GM04503 (cell line): ENCODE data around the gene CMTM3.
"Not testable (repeated sequence)": the region's sequence is repeated elsewhere in the genome, so short reads cannot be mapped to it uniquely, and the experiment has no call there.

ENCODE experiments used
- DNase-seq: peaks from one replicate; pipeline ENCODE4 v3.0.0-alpha.2; 2012; ENCODE audit warnings: low read depth

The CMTM3 gene, protein sequence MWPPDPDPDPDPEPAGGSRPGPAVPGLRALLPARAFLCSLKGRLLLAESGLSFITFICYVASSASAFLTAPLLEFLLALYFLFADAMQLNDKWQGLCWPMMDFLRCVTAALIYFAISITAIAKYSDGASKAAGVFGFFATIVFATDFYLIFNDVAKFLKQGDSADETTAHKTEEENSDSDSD

DNA sequence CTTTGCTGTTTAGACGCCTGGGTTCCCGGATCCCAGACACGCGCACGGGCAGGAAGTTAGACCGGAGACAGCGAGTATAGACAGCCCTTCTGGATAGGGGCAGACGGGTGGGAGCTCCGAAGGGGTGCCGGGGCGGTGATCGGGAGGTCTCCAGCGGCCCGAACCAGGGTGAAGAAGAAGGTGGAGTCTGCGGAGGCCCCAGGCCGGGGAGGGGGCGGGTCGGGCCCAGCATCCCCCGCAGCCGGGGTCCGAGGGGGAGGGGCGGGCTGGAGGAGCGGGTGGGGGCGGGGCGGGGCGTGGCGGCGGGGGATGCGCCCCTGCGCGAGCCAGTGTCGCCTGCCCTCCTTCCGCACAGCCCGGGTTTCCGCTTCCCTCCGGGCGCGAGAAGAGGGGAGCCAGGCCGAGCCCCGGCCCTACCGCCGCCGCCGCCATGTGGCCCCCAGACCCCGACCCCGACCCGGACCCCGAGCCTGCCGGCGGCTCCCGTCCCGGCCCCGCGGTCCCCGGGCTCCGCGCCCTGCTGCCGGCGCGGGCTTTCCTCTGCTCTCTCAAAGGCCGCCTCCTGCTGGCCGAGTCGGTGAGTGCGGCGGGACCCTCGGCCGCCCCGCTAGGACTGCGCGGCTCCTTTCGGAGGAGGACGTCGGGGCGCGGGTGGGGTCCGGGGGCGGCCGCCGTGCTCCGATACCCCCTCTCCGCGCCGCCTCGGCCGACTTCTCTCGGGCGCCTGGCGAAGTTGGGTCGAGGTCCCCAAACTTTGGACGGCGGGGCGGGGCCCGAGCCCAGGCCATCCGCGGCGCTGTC lies at the start of gene CMTM3:
Gene CMTM3, plus strand, starts transcription at position 329 of the 801 bp plus-strand sequence. Its CDS starts 102 bp downstream, at position 431.
- no peak for DNase-seq

DNA sequence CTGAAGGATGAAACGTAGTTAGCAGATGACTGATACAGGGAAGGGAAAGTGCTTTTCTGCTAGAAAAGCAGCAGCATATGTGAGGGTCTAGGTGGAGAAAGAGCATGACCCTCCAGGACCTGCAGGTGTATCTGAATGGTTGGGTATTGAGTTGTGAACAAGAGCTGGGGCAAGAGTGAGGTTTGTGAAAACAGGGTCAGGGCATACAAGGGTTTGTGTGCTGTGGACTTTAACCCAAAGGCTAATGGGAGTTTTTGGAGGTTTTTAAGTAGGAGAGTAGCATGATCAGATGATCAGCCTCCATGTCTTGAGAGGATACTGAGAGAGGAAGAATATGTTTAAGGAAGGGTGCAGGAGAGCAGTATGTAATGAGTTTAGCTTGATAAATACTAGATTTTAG lies 44.4 kb upstream of the CMTM3 start:
- no peak for DNase-seq

DNA sequence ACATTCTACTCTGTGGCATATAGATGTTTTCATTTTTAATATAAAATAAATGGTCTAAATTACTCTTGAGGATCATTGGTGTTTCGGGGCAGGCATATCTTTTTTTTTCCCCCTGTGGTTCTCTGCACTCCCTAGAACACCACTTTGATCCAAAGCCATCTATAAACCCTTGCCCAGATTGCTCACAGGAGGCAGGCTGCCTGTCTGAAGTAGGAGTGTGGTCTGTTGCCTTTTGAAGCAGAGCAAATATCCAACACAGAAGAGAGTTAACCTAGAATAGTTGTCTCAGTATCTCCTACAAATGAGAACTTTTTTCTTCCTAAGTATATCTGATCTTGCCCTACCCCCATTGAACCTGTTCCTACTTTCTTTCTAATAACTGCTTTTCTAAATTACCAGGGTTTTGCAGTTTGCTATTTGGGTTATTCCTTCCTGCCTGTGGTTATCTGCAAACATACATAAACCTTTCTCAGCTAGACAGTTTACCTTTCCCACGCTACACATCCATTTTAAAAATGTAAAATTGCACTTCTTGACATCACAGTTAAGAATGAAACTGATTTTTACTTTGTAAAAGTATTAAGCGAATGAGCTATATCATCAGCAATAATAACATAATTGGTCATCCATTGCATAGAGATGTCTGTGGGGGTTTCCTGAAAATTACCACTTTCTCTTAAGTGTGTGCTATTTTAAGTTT lies 43.0 kb upstream of the CMTM3 start:
- no peak for DNase-seq

DNA sequence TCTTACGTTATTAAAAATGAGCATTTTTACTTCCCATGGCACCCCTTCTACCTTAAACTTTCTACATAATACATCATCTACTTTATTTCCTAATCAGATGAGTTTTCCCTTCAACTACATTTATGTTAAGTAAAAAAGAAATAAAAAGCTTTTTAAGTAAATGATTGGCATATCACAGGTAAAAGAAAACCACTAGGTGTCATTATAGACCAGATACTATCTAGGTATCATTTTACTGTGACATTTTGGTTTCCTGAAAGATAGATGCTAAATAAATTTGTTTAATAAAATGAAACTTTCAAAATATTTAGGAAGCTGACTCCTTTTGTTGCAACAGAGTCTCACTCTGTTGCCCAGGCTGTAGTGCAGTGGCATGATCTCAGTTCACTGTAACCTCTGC lies 42.1 kb upstream of the CMTM3 start:
- no peak for DNase-seq

DNA sequence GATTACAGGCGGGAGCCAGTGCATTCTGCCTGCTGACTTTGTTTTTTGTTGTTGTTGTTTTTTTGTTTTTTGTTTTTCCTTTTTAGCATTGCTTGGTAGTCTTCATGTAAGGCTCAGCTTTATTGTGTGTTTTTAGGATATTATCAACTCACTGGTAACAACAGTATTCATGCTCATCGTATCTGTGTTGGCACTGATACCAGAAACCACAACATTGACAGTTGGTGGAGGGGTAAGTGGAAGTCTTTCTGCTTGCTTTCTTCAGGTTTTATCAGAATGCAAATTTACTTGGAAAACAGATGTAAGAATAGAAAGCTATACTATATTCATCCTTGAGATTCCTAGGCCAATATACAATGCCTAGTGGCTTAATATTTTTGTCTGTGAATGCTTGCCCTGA lies 41.5 kb upstream of the CMTM3 start:
- DNase-seq, result no peak

DNA sequence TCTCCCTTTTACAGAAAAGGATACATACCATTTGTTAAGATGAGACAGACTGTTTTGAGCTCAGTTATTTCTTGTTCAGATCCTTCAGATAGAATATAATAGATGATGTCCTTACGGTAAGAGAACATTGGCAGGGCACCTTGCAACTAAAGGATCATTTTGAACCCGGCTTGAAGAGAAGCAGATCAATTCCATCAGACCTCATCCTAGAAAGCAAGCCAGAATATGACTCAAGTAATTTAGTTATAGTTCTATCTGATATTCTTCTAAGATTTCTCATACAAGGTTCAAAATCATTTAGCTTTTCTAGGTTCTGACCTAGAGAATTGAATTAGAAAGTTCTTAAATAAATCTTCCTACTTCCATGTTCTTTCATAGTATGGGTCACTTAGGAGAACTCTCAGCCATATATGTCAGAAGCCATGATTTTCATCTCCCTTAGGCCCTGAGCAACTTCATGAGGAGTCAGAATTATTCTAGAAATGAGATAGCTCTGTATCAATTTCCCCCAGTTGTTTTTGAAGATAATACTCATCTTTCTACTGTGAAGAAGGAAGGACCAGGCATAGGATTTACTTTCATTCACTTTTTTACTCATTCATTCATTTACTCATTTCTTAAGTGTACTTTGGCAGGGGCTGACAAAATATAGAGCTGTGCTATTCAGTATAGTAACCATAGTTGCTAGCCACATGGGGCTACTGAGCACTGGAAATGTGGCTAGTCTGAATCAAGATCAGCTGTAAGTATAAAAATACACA lies 40.8 kb upstream of the CMTM3 start:
- DNase-seq, result no peak

DNA sequence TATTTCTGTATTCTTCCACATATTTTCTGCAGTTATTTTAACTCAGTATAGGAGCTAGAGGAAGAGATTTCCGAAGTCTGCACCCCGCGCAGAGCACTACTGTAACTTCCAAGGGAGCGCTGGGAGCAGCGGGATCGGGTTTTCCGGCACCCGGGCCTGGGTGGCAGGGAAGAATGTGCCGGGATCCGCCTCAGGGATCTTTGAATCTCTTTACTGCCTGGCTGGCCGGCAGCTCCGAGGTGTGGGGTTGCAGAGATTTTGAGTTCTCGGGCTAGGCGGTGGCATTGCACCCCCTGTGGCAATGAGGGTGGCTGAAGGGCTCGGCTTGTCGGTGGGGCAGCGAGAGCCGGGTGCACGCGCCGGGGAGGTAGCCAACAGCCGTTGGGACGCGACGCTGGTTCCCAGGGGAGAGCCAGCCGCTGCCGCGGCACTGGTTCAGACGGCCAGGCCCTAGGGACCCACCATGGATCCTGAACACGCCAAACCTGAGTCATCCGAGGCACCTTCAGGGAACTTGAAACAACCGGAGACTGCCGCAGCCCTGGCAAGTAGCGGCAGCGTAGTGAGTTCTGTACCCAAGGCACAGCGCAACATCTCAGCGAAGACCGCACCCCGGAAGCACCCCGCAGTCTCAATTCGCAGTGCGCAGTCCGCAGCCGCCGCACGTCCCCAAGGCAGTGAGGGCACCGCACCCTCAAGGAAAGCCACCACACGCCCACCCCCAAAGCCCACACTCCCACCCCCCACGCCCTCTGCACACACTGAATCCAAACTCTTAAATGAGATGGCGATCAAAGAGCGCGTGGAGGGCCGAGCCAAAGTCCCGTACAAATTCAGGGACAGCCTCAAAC lies 38.2 kb upstream of the CMTM3 start, which contains the start of gene CMTM1:
Gene CMTM1, plus strand, starts transcription at position 389 of the 851 bp plus-strand sequence. Its CDS starts 75 bp downstream, at position 464.
- no peak for DNase-seq

DNA sequence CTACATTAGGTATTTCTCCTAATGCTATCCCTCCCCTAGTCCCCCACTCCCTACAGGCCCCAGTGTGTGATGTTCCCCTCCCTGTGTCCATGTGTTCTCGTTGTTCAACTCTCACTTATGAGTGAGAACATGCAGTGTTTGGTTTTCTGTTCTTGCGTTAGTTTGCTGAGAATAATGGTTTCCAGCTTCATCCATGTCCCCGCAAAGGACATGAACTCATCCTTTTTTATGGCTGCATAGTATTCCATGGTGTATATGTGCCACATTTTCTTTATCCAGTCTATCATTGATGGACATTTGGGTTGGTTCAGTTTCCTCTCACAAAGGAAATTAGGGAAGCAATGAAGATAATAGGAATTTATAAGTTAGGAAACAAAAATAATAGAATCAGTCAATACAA lies 37.2 kb upstream of the CMTM3 start:
- not testable (repeated sequence) for DNase-seq

DNA sequence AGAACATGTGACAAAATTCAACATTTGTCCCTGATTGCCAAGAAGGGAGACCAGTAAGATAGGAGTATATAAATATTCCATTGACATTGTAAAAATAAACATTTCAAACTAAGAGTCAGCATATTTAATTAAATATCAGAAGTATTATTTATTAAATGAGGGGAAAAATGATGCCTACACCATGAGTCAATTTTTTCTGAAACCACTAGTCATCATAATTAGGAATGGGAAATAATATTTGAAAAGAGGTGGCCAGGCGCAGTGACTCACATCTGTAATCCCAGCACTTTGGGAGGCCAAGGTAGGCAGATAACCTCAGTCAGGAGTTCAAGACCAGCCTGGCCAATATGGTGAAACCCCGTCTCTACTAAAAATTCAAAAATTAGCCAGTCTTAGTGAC lies 36.1 kb upstream of the CMTM3 start:
- DNase-seq, result no peak

DNA sequence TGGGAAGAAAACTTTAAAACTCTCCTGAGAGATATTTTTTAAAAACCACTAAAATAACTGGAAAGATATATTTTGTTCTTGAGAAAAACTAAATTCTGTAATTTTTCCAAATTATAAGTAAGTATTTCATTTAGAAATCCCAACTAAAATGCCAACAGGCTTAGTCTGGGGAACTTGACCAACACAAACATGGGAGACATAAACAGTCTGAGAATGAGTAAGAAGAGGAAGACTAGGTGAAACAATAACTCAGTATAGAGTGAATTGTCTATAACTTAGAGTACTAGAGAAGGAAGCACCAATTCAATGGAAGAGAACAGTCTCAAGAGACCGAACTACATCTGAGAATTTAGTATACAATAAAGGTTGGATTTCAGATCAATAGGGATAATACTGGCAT lies 35.4 kb upstream of the CMTM3 start:
- DNase-seq, result no peak

DNA sequence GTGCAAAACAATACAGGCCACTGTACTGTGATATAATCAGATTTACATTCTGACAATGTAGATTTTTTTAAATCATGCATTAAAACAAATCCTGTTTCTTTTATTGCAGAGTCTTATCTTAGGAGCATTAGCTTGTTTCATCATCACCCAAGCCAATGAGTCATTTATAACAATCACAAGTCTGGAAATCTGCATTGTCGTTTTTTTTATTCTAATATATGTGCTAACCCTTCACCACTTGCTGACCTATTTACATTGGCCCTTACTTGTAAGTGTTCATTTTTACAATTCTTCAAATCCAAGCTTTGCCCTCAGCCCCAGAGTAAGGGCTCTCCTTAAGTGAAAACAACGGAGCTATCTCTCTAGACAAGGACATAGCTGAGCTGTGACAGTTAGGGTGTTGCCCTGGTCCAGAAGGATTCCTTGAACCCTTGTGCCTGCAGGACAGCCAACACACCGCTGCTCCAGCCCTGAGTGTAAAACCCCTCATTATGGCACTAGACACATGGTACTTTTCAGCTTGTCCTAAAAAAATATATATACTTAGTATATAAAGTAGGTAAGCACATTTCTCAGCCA lies 34.6 kb upstream of the CMTM3 start:
- DNase-seq, result no peak

DNA sequence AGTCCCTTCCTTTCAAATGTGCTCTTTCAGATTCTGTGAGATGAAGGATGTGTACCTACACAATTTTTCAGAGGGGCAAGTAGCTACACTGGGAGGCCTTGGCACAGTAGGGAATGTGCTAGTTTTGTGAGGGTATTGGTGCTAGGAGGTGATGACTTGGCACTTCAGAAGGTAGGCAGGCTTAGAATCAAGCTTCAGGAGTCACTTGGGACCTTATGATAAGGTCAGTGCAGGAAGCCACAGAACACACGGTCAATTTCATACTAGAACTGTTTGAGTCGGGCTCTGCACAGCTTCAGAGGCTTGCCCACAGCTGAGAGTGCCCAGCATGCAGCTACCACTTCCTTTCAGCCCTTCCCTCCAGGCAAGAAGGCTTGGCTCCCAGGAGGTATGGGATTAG lies 32.1 kb upstream of the CMTM3 start:
- no peak for DNase-seq

DNA sequence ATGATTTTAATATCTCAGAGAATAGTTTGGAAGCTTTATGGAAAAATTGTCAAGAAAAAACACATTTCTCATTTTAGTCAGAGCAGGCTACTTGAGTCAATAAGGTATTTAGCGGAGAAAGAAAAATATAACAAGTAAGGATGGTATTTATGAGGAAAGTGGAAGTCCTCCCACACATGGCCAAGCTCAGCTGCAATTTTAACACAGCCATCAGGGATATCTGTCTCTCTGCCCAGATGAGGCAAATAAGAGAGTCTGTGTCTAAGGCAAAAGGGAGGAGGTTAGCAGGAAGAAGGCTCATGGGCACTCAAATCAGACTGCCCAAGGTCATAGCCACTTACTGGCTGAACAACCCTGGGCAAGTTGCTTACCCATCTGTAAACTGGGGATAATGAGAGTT lies 30.4 kb upstream of the CMTM3 start:
- no peak for DNase-seq

DNA sequence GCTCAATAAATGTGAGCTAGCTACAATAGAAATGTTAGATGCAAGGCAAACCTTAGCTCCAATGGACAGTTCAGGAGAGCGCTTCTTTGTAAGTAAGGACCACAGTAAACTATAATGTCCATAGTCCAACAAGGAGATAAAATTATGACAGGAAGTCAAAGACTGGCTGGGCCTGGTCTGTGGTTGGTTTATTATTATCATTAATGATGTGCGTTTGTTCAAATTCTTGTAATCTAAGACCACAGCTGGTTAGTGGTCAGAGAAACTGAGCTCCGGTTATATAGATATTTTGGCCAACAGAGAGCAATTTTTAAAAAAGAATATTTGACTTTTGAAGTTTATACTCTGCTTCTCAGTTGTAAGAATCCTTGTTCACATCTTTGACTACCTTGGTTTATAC lies 30.0 kb upstream of the CMTM3 start:
- DNase-seq, result no peak

DNA sequence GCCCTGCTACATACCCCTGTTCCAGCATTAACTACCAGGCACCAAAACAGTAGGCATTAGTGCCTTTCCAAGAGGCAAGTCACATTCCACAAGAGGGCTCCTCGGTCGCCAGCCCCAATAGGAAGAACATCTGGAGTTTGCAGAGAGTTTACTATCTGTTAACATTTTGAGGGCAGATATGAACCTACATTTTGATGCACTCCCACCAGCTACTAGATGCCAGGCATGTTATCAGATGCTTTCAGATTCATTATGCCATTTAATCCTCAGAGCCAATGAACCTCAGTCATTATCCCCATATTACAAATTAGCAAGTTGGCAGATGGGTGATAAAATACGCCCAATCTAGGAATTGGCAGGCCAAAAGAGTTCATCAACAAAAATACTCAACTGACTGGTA lies 29.4 kb upstream of the CMTM3 start:
- DNase-seq, result no peak

DNA sequence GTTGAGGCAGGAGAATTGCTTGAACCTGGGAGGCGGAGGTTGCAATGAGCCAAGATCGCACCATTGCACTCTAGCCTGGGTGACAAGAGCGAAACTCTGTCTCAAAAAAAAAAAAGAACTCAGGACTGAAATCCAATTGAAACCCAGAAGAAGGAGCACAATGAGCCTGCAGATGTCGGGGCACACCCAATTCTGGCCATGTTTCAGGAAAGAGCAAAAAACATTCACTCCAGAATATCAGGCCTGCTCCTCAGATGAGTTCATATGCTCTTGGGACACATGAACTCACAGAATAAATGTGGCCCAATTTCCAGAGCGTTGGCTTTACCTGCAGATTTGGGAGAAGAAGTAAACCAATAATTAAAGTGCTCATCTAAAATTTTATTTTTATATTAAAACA lies 28.2 kb upstream of the CMTM3 start:
- DNase-seq, result no peak

DNA sequence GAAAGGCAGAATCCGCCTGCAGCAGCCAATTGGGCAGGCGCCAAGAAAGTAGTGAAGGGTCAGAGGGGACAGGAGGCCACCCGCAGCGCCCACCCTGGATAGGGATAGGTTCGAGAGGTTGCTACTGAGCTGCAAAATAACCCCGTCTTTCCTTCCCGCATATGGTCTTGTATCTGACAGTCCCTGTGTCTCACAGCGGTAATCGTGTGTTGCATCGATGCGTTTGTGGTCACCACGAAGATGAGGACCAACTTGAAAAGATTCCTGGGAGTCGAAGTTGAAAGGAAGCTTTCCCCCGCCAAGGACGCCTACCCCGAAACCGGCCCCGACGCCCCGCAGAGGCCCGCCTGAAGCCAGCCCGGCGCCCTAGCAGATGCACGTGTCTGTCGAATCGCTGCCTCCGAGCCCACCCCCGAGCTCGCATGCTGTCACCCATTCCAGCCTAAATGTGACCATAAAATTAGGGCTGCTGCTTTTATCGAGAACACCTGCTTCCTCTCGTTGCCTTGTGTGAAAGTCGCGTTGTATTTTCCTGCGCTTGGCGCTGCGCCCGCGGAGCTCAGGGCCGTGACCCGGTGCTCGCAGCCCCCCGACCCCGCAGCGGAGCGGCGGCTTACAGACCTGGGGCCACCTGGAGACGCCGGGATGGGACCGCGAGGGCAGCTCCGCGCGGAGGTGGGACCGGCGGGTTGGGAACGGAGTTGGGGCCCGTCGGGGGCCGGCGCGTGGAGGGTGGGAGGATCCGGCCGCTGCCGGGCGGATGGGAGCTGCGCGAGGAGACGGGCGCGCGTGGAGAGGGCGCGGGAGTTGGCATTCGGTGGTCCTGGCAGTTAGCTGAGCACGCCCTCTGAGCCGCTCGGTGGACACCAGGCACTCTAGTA lies 25.6 kb upstream of the CMTM3 start, which contains the start of gene CMTM2:
Gene CMTM2, plus strand, starts transcription at position 813 of the 881 bp plus-strand sequence. CDS start 145 bp downstream, outside the sequence.
- no peak for DNase-seq

DNA sequence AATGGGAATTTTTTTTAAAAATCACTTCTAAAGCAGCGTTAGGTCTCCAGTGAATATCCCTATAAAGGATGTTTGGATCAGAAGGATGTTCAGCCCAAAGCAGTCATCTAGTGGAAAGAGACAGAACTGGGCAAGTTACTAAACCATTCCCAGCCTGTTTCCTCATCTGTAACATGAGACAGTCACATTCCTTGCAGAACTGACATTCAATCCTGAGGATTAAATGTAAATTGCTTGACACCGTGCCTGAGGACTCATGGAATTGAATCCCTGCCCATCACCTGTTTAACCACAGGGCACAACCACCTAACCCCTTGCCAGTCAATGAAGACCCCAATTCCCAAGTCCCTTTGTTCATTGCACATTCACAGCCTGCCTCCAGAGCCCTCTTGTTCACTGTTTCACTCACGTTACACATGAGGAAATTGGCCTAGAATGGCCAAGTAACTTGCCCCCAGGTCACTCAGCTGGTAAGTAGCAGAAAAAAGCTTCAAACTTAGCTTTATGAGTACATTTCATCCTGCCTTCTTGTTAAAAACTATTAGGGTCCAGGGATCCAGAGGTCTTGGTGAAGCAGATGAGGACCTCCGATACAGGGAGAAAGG lies 23.8 kb upstream of the CMTM3 start:
- DNase-seq, result no peak

DNA sequence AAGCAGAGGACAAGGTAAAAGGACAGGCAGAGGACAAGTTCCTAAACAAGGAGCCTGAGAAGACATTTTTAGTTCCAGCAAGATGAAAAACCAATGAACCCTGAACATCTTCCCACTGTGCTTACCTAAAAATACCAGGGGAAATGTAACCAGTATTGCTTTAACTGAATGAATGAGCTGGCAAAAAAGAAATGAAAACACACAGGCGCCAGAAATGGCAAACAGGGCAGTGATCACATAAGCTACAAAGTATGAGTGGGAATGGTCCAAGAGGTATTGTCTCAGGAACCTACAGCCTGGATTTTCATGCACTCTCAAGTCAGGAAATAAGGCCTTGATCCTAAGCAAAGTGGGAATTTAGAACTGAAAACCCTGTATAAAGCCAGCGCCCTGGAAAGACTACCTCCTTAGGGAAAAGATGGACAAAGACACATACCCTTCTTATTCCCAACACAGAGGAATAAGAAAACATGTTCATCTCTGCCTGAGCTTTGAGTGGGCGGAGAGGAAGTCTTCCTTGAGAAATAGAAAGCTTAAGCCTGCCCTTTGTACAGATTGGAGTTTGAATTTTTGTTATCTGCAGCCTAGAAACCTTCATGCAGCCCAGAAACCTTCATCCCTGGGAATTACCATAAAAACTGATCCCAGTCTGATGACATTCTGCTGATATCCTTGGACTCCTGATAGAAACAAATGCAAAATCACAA lies 23.1 kb upstream of the CMTM3 start:
- DNase-seq, result no peak
